NT2/D1 (cell line): Measurements from ENCODE around the gene FNDC3B.

ENCODE experiments used
- DNase-seq: peaks from one replicate; pipeline ENCODE4 v3.0.0-alpha.2; 2011; ENCODE audit warnings: low read depth, low spot score
- H3K27me3 ChIP-seq: 2 replicates; pipeline ENCODE4 v1.6.0; 2011; ENCODE audit warnings: mild to moderate bottlenecking; ENCODE audit not compliant: insufficient read length, insufficient read depth
- H3K36me3 ChIP-seq: 2 replicates; pipeline ENCODE4 v1.6.1; 2011; ENCODE audit warnings: mild to moderate bottlenecking, low read length, mixed read lengths; ENCODE audit not compliant: insufficient read depth, insufficient read length
- H3K4me1 ChIP-seq: 2 replicates; pipeline ENCODE4 v1.5.1; 2011; ENCODE audit not compliant: insufficient read depth, insufficient read length
- H3K4me3 ChIP-seq: 2 replicates; pipeline ENCODE4 v1.5.1; 2011; ENCODE audit warnings: low read depth; ENCODE audit not compliant: insufficient read length
- H3K9ac ChIP-seq: 2 replicates; pipeline ENCODE4 v1.6.0; 2011; ENCODE audit warnings: low read depth; ENCODE audit not compliant: insufficient read length
- H3K9me3 ChIP-seq: 2 replicates; pipeline ENCODE4 v1.5.1; 2011; ENCODE audit warnings: mild to moderate bottlenecking, low read length; ENCODE audit not compliant: insufficient read depth
- SUZ12 ChIP-seq: IDR thresholded peaks from 2 replicates; pipeline ENCODE4 v1.6.1; 2011; ENCODE audit not compliant: insufficient read length, insufficient read depth; ENCODE audit errors: extremely low read depth
- YY1 ChIP-seq: IDR thresholded peaks from 2 replicates; pipeline ENCODE4 v1.6.1; 2011; ENCODE audit not compliant: insufficient read length, insufficient read depth
- ZNF274 ChIP-seq: IDR thresholded peaks from 2 replicates; pipeline ENCODE4 v1.6.1; 2011; ENCODE audit warnings: mild to moderate bottlenecking, low read depth, low read length

The FNDC3B gene

GRCh38 chr3:172293093-172293492, 253.7 kb downstream of the FNDC3B start:
- no peak overlapping the region for H3K4me3 ChIP-seq
- H3K9ac ChIP-seq, result no peak overlapping the region
- no peak for DNase-seq
- no peaks in the 10 kb centered on the region for H3K4me1 ChIP-seq
- H3K36me3 ChIP-seq, result peaks cover 63% of the 10 kb centered on the region
- H3K27me3 ChIP-seq, result no peaks in the 10 kb centered on the region
- H3K9me3 ChIP-seq, result peaks cover 7% of the 10 kb centered on the region; the same call in 1 of the 2 replicates
- TF ChIP-seq SUZ12 (no peak), ZNF274 (no peak), YY1 (no peak)

- peaks cover 63% of the 10 kb centered on the region for H3K36me3 ChIP-seq
- H3K4me1 ChIP-seq, result no peaks in the 10 kb centered on the region
- peaks cover 7% of the 10 kb centered on the region; the same call in 1 of the 2 replicates for H3K9me3 ChIP-seq
- H3K27me3 ChIP-seq, result no peaks in the 10 kb centered on the region
- no peak overlapping the region for H3K4me3 ChIP-seq
- no peak; the same call in 1 of the 2 replicates for TF ChIP-seq ZNF274
- TF ChIP-seq SUZ12, result no peak
- TF ChIP-seq YY1, result no peak
- H3K9ac ChIP-seq, result no peak overlapping the region
- no peak for DNase-seq
Measured at GRCh38 chr3:172294223-172294806, 254.9 kb downstream of the FNDC3B start.

GRCh38 chr3:172296248-172296974, 257.0 kb downstream of the FNDC3B start:
- Histone ChIP-seq H3K36me3 (peaks cover 58% of the 10 kb centered on the region), H3K9me3 (peaks cover 7% of the 10 kb centered on the region; the same call in 1 of the 2 replicates), H3K4me3 (no peak overlapping the region), H3K4me1 (no peaks in the 10 kb centered on the region), H3K9ac (no peak overlapping the region), H3K27me3 (no peaks in the 10 kb centered on the region)
- TF ChIP-seq YY1 (no peak), SUZ12 (no peak), ZNF274 (no peak)
- DNase-seq, result no peak

- Histone ChIP-seq H3K9ac (no peak overlapping the region), H3K36me3 (peaks cover 62% of the 10 kb centered on the region)
- TF ChIP-seq YY1, result no peak
- no peak for TF ChIP-seq SUZ12
- TF ChIP-seq ZNF274, result no peak
Measured at GRCh38 chr3:172296975-172297332, 257.6 kb downstream of the FNDC3B start.

GRCh38 chr3:172298247-172298646, 258.9 kb downstream of the FNDC3B start:
- no peaks in the 10 kb centered on the region for H3K4me1 ChIP-seq
- TF ChIP-seq ZNF274 (no peak), SUZ12 (no peak), YY1 (no peak)
- H3K4me3 ChIP-seq, result no peak overlapping the region
- DNase-seq, result no peak
- H3K36me3 ChIP-seq, result peaks cover 58% of the 10 kb centered on the region
- peaks cover 7% of the 10 kb centered on the region; the same call in 1 of the 2 replicates for H3K9me3 ChIP-seq
- no peak overlapping the region for H3K9ac ChIP-seq
- no peaks in the 10 kb centered on the region for H3K27me3 ChIP-seq

More at GRCh38 chr3:172296975-172297332, 257.6 kb downstream of the FNDC3B start:
- Histone ChIP-seq H3K4me1 (no peaks in the 10 kb centered on the region), H3K9me3 (peaks cover 7% of the 10 kb centered on the region; the same call in 1 of the 2 replicates), H3K4me3 (no peak overlapping the region), H3K27me3 (no peaks in the 10 kb centered on the region)
- DNase-seq, result no peak

GRCh38 chr3:172300187-172300586, 260.8 kb downstream of the FNDC3B start:
- TF ChIP-seq ZNF274, result no peak
- no peak for TF ChIP-seq SUZ12
- no peak for TF ChIP-seq YY1
- H3K4me1 ChIP-seq, result no peaks in the 10 kb centered on the region
- H3K9ac ChIP-seq, result no peak overlapping the region
- no peaks in the 10 kb centered on the region for H3K27me3 ChIP-seq
- no peak overlapping the region for H3K4me3 ChIP-seq
- H3K36me3 ChIP-seq, result peaks cover 43% of the 10 kb centered on the region
- no peaks in the 10 kb centered on the region for H3K9me3 ChIP-seq
- no peak for DNase-seq

GRCh38 chr3:172300862-172301261, 261.5 kb downstream of the FNDC3B start:
- no peaks in the 10 kb centered on the region for H3K27me3 ChIP-seq
- TF ChIP-seq YY1, result no peak
- TF ChIP-seq SUZ12, result no peak
- no peak for TF ChIP-seq ZNF274
- no peak overlapping the region for H3K9ac ChIP-seq
- peaks cover 38% of the 10 kb centered on the region for H3K36me3 ChIP-seq
- no peaks in the 10 kb centered on the region for H3K4me1 ChIP-seq
- DNase-seq, result peak; percentile 42
- H3K4me3 ChIP-seq, result no peak overlapping the region
- H3K9me3 ChIP-seq, result no peaks in the 10 kb centered on the region
